ENCODE measurements around the gene MAN1B1.

Gene MAN1B1

DNA sequence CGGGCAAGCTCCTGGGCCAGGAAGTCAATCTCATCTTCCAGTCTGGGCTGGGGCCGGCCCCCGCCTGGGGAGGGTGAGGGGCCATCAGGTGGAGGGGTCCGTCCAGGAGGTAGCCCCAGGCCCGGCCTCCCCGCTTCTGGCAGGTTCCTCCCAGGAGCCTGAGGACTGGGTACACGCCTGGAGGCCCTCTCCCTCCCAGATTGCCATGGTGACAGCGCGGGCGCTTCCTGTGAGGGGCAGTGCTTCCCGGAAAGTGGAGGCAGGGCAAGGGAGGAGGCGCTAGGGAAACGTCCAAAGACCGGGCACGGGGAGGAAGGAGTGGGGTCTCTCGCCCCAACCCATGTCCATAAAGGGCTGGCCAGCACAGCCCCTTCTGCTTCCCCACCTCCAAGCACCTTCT lies 45.7 kb upstream of the MAN1B1 start:
- DNase-seq (ENCODE audit: low read depth, low spot score), result no peak
- in situ Hi-C loops (cut with HindIII; ENCODE audit: low sequenced_read_pairs), result loop anchor here (25.0 kb wide), 1 partner anchor 104 kb away; the partner anchor contains the start of genes C8G and FBXW5

GRCh38 chr9:137042751-137043727 lies 43.7 kb upstream of the MAN1B1 start:
- in situ Hi-C loops (cut with HindIII; ENCODE audit: low sequenced_read_pairs), result loop anchor here (25.0 kb wide), 1 partner anchor 106 kb away; the partner anchor contains the start of genes C8G and FBXW5
- H3K4me3 ChIP-seq (ENCODE audit: low read depth, low read length), result no peak overlapping the region
- no peak for DNase-seq (ENCODE audit: low read depth, low spot score)
- no peak for TF ChIP-seq CTCF (IDR thresholded peaks at IDR 0.05; ENCODE audit: low read depth, low read length)

More for the DNA sequence above, 45.7 kb upstream of the MAN1B1 start:
- no peak for TF ChIP-seq CTCF (IDR thresholded peaks at IDR 0.05; ENCODE audit: low read depth, low read length)
- H3K4me3 ChIP-seq (ENCODE audit: low read depth, low read length), result no peak overlapping the region

GRCh38 chr9:137044037-137044436 lies 42.7 kb upstream of the MAN1B1 start:
- TF ChIP-seq CTCF (IDR thresholded peaks at IDR 0.05; ENCODE audit: low read depth, low read length), result no peak

DNA sequence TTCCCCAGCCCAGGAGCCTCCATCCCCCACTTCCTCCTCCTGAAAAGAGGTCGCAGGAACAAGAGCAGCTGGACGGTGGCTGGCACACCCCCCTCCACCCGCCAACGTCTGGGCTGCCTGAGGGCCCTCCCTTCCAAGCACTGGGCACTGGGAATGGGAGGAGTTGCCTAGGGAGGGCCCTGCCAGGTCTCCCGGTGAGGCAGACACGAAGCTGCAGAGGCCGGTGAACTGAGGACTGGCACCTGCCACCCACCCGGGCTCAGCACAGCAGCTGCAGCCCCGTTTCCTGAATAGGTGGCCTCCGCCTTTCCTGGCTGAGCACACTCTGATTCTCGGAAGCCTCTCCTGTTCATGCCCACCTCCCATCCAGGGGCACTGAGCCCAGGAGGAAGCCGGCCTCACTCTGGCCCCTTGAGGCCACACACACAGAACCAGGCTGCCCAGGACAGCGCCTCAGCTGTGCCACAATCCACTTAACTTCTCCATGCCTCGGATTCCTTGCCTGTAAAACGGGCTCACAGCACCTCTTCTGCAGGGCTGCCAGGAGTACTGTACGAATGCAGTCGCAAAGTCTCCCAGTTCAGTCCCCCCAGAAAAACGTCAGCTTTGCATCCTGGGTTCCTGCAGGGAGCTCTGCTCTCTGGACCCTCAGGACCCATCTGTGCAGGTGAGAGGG lies 42.1 kb upstream of the MAN1B1 start:
- no peak for DNase-seq (ENCODE audit: low read depth, low spot score)
- peak overlapping the region; percentile 45 for H3K4me3 ChIP-seq (ENCODE audit: low read depth, low read length)
- no peak for TF ChIP-seq CTCF (IDR thresholded peaks at IDR 0.05; ENCODE audit: low read depth, low read length)
- in situ Hi-C loops (cut with HindIII; ENCODE audit: low sequenced_read_pairs), result loop anchor here (25.0 kb wide), 1 partner anchor 107 kb away; the partner anchor contains the start of genes C8G and FBXW5

More at GRCh38 chr9:137044037-137044436, 42.7 kb upstream of the MAN1B1 start:
- no peak for DNase-seq (ENCODE audit: low read depth, low spot score)
- in situ Hi-C loops (cut with HindIII; ENCODE audit: low sequenced_read_pairs), result loop anchor here (25.0 kb wide), 1 partner anchor 107 kb away; the partner anchor contains the start of genes C8G and FBXW5
- H3K4me3 ChIP-seq (ENCODE audit: low read depth, low read length), result no peak overlapping the region

DNA sequence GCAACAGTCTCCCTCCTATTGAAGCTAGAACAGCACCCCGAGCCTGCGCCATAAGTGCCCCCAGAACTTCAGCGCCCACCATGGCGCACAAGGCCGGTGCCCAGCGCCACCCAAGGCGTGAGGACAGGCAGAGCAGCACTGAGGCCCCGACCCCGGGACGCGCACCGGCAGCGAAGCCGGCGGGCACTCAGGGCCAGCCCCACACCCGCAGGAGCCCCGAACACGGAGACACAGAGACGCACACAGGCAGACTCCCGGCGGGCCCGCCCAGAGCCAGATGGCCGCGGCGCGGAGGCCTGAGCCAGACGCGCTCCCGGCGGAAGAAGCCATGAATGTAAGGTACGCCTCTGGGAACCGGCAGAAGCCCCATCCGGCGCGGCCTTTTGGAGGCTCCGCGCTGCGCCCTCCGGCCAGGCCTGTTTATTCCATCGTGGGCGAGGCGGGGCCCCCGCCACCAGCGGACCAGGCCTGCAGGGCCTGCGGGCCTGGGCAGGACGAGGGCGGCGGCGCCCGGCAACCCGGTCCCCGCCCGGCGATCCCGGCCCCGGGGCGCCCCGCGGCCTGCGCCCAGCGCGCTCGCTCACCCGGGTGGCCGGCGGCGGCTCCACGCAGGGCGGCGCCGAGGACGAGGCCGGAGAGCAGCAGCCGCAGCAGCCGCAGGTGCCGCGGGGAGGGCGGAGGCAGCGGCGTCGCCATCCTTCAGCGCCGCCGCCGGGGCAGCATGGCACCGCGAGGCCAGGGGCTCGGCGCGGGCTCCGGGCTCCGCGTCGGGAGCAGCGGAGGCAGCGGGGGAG lies 41.3 kb upstream of the MAN1B1 start:
- no peak for TF ChIP-seq CTCF (IDR thresholded peaks at IDR 0.05; ENCODE audit: low read depth, low read length)
- in situ Hi-C loops (cut with HindIII; ENCODE audit: low sequenced_read_pairs), result loop anchor here (25.0 kb wide), 1 partner anchor 108 kb away; the partner anchor contains the start of genes C8G and FBXW5
- peak overlapping the region; percentile 47 for H3K4me3 ChIP-seq (ENCODE audit: low read depth, low read length)
- DNase-seq (ENCODE audit: low read depth, low spot score), result peak; percentile 38
